Chondrocyte (in vitro differentiated cells): ENCODE results near the gene OR2A14. TPM values are rescaled to one million over a fixed set of nuclear protein-coding genes. Genes with fewer than 3 reads are reported as not detected.

Experiments used
- DNase-seq: peaks from one replicate; pipeline ENCODE4 v3.0.0; 2021; ENCODE audit warnings: mixed read lengths, low spot score
- H3K27ac Mint-ChIP-seq: one replicate; pipeline ENCODE4 v1.8.0; 2021; ENCODE audit warnings: mild to moderate bottlenecking, moderate library complexity, mixed read lengths; ENCODE audit not compliant: unreplicated experiment
- H3K27me3 Mint-ChIP-seq: 2 replicates; pipeline ENCODE4 v1.8.0; 2021; ENCODE audit warnings: low read depth, mixed read lengths
- H3K36me3 Mint-ChIP-seq: 2 replicates; pipeline ENCODE4 v1.8.0; 2021; ENCODE audit warnings: low read depth, mixed read lengths
- H3K4me1 Mint-ChIP-seq: 2 replicates; pipeline ENCODE4 v1.8.0; 2021; ENCODE audit warnings: low read depth, mild to moderate bottlenecking, mixed read lengths
- H3K4me3 Mint-ChIP-seq: one replicate; pipeline ENCODE4 v1.8.0; 2021; ENCODE audit warnings: mild to moderate bottlenecking, moderate library complexity, mixed read lengths; ENCODE audit not compliant: unreplicated experiment
- H3K9me3 Mint-ChIP-seq: 2 replicates; pipeline ENCODE4 v1.8.0; 2021; ENCODE audit warnings: low read depth, mixed read lengths
- CTCF ChIP-seq: fragments of 200-600 bp; sonication (generic); IDR thresholded peaks from 2 replicates; pipeline ENCODE4 v1.5.0; 2021; ENCODE audit warnings: antibody characterized with exemption, mild to moderate bottlenecking, moderate library complexity
- total RNA-seq: library from RNA; stranded (reverse); gene quantifications from 3 replicates; pipeline ENCODE4 v1.2.1, GENCODE V29; 2021

Gene OR2A14
- total RNA-seq, 1 donor from 2014 or later: not detected

- Mint-ChIP-seq H3K9me3 (no peaks in the 10 kb centered on the region), H3K36me3 (no peaks in the 10 kb centered on the region), H3K27me3 (peaks cover 17% of the 10 kb centered on the region), H3K27ac (no peak overlapping the region), H3K4me1 (no peaks in the 10 kb centered on the region), H3K4me3 (no peak overlapping the region)
- no peak for TF ChIP-seq CTCF
- DNase-seq: no peak
These were observed 7.8 kb downstream of the OR2A14 start for GRCh38 chr7:144130730-144131129.

GRCh38 chr7:144132262-144132661 is 9.3 kb downstream of the OR2A14 start:
- no peak for DNase-seq
- Mint-ChIP-seq H3K27ac (no peak overlapping the region), H3K4me1 (no peaks in the 10 kb centered on the region), H3K4me3 (no peak overlapping the region), H3K27me3 (peaks cover 21% of the 10 kb centered on the region), H3K9me3 (no peaks in the 10 kb centered on the region), H3K36me3 (no peaks in the 10 kb centered on the region)
- TF ChIP-seq CTCF: no peak

GRCh38 chr7:144133307-144133706 is 10.3 kb downstream of the OR2A14 start:
- Mint-ChIP-seq H3K27ac (no peak overlapping the region), H3K27me3 (peaks cover 24% of the 10 kb centered on the region), H3K4me1 (no peaks in the 10 kb centered on the region), H3K36me3 (no peaks in the 10 kb centered on the region), H3K9me3 (no peaks in the 10 kb centered on the region), H3K4me3 (no peak overlapping the region)
- TF ChIP-seq CTCF: no peak
- DNase-seq: no peak

- Mint-ChIP-seq H3K36me3 (no peaks in the 10 kb centered on the region), H3K27me3 (peaks cover 21% of the 10 kb centered on the region), H3K4me1 (no peaks in the 10 kb centered on the region), H3K9me3 (no peaks in the 10 kb centered on the region), H3K27ac (no peak overlapping the region), H3K4me3 (no peak overlapping the region)
- no peak for DNase-seq
- no peak for TF ChIP-seq CTCF
These were observed 11.1 kb downstream of the OR2A14 start for GRCh38 chr7:144134116-144134515.

GRCh38 chr7:144137501-144137900 is 14.5 kb downstream of the OR2A14 start:
- H3K27ac Mint-ChIP-seq: no peak overlapping the region
- H3K27me3 Mint-ChIP-seq: peaks cover 27% of the 10 kb centered on the region
- H3K9me3 Mint-ChIP-seq: no peaks in the 10 kb centered on the region
- no peaks in the 10 kb centered on the region for H3K4me1 Mint-ChIP-seq
- no peak for TF ChIP-seq CTCF
- DNase-seq: no peak
- H3K4me3 Mint-ChIP-seq: no peak overlapping the region
- H3K36me3 Mint-ChIP-seq: peaks cover 2% of the 10 kb centered on the region
